AG04449 (cell line): ENCODE data around the gene AEN.

Experiments used
- CTCF ChIA-PET: fragments of 350-600 bp; formaldehyde crosslinking; extraction: SDS; loops from one replicate; lab custom pipeline; 2021; ENCODE audit warnings: antibody characterized with exemption; lab: Yijun Ruan, JAX
- POLR2A ChIA-PET: fragments of 400-600, 350-600 bp; formaldehyde crosslinking; extraction: SDS; loops from one replicate; lab custom pipeline; 2020; ENCODE audit warnings: antibody characterized with exemption, inconsistent platforms; lab: Yijun Ruan, JAX
- DNase-seq: peaks from one replicate; pipeline ENCODE4 v3.0.0-alpha.2; 2010; ENCODE audit warnings: low read depth, low spot score
- H3K4me3 ChIP-seq: 2 replicates; pipeline ENCODE4 v1.5.1; 2011; ENCODE audit warnings: low read depth, mild to moderate bottlenecking, control low read depth, low read length
- TF ChIP-seq, protein P1 (sequence below): IDR thresholded peaks from one replicate; pipeline ENCODE4 v1.5.1; 2011; ENCODE audit warnings: mild to moderate bottlenecking, moderate library complexity, low read length, control low read depth, inconsistent platforms; ENCODE audit not compliant: insufficient read depth; ENCODE audit errors: missing control alignments

AEN gene

DNA sequence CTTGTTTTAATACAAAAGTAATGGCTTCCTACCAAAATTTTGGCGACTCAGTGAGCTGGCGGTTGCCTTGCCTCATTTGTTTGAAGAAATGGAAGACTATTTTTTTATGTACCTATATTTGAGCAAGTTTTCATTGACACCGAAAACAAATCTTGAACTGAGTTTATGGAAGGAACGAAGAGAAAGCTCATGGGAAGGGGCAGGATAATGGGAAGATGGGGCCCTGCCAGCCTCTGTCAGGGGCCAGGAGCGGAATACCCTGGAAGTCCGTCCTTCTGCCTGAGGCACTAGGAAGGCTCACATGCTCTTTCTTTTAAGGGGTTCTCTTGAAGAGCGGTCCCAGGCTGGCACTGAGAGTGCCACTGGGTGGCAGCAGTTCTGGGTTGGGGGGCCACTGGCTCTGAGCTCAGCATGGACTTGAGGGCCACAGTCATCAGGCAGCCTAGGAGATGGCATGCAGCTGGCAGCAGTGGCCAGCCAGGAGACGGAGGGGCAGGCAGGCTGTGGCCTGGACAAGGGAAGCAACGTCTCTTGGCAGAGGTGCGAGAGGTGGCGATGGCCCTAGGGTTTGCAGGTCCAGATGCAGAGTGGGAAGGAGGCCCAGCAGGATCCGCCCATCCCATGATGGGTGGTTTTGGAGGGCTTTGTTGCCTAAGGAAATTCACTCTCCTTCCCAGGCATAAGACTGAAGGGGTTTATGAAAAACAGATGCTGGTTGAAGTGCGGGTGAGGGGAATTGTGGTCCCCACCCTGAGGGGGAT, 59.3 kb downstream of the AEN start:
- TF ChIP-seq, protein P1, sequence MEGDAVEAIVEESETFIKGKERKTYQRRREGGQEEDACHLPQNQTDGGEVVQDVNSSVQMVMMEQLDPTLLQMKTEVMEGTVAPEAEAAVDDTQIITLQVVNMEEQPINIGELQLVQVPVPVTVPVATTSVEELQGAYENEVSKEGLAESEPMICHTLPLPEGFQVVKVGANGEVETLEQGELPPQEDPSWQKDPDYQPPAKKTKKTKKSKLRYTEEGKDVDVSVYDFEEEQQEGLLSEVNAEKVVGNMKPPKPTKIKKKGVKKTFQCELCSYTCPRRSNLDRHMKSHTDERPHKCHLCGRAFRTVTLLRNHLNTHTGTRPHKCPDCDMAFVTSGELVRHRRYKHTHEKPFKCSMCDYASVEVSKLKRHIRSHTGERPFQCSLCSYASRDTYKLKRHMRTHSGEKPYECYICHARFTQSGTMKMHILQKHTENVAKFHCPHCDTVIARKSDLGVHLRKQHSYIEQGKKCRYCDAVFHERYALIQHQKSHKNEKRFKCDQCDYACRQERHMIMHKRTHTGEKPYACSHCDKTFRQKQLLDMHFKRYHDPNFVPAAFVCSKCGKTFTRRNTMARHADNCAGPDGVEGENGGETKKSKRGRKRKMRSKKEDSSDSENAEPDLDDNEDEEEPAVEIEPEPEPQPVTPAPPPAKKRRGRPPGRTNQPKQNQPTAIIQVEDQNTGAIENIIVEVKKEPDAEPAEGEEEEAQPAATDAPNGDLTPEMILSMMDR, result no peak
- POLR2A ChIA-PET, result no interaction called here
- no peak overlapping the region for H3K4me3 ChIP-seq
- DNase-seq, result no peak
- CTCF ChIA-PET, result interaction anchor here (0.6 to 1.2 kb wide), 3 partner anchors 10 to 231 kb away, joined by 3 read pairs; no protein-coding TSS in a partner anchor

DNA sequence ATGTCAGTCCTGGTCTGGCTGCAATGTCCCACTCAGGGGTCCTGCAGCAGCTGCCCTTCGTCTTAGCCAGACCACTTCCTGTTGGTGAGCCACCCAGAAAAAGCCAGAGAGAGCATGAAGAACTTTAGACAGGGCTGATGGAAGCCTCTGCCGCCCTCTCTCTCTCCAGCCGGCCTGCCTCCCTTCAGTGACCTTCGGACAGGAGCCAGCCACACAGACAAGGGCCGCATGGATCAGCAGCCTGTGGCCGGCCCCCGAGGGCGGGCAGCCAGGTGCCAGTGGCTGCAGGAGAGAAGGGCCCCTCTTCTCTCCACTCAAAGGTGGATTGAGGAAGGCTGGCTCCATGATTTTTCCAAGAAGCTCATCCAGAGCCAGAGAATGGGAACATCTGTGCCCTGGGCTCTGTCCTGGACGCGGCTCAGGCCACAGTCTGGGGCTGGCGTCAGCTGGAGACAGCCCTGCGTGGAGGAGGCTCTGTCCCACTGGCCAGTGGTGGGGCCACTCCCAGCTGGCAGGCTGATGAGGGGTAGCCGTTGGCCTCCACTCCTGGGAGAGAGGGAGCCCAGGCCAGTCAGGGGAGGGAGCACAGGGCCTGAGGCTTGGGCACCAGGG, 60.6 kb downstream of the AEN start:
- CTCF ChIA-PET, result interaction anchor here (0.7 kb wide), 1 partner anchor 618 kb away, joined by 3 read pairs; no protein-coding TSS in a partner anchor
- H3K4me3 ChIP-seq, result no peak overlapping the region

More for the DNA sequence above, 60.6 kb downstream of the AEN start:
- POLR2A ChIA-PET, result no interaction called here
- TF ChIP-seq, protein P1, result no peak
- DNase-seq, result no peak
